SK-N-SH (cell line): Measurements from ENCODE around the gene APELA.

ENCODE experiments used
- CTCF ChIP-seq: fragments of 200-600 bp; sonication (generic); IDR thresholded peaks from 2 replicates; pipeline ENCODE4 v1.6.1; 2017; ENCODE audit warnings: antibody characterized with exemption, mild to moderate bottlenecking, moderate library complexity
- EP300 ChIP-seq, 2 experiments: IDR thresholded peaks; 2 replicates each; pipeline versions ENCODE4 v1.4.0 to v1.6.1; 2012; ENCODE audit warnings: borderline replicate concordance in 1 of 2, low read depth in 1 of 2, low read length in 1 of 2
- FOXJ3 ChIP-seq: sonication (generic); formaldehyde crosslinking; IDR thresholded peaks from 2 replicates; pipeline ENCODE4 v1.5.1; 2020; ENCODE audit warnings: mild to moderate bottlenecking, missing genetic modification reagents
- JUND ChIP-seq: IDR thresholded peaks from 2 replicates; pipeline ENCODE4 v1.4.0; 2012
- RAD21 ChIP-seq: IDR thresholded peaks from 2 replicates; pipeline ENCODE4 v1.6.1; 2012; ENCODE audit warnings: mild to moderate bottlenecking, low read length
- RCOR1 ChIP-seq: fragments of 150-350 bp; IDR thresholded peaks from 2 replicates; pipeline ENCODE4 v1.6.1; 2017; ENCODE audit warnings: antibody characterized with exemption, low read length
- RFX5 ChIP-seq: IDR thresholded peaks from 2 replicates; pipeline ENCODE4 v1.6.1; 2012; ENCODE audit warnings: mild to moderate bottlenecking, improper control_type of control experiment, low read length
- SIN3A ChIP-seq: IDR thresholded peaks from 2 replicates; pipeline ENCODE4 v1.6.1; 2012; ENCODE audit warnings: low read depth, mild to moderate bottlenecking, low read length, moderate library complexity, borderline replicate concordance
- SMC3 ChIP-seq: IDR thresholded peaks from 2 replicates; pipeline ENCODE4 v1.6.1; 2012; ENCODE audit warnings: low read depth, low read length, improper control_type of control experiment
- YY1 ChIP-seq: IDR thresholded peaks from 2 replicates; pipeline ENCODE4 v1.4.0; 2012; ENCODE audit warnings: low read depth, mild to moderate bottlenecking
- TF ChIP-seq, protein P1 (sequence below): IDR thresholded peaks from 2 replicates; pipeline ENCODE4 v1.6.1; 2012; ENCODE audit warnings: mild to moderate bottlenecking, low read depth, low read length, moderate library complexity
- TF ChIP-seq, protein P2 (sequence below): fragments of 150-350 bp; IDR thresholded peaks from 2 replicates; pipeline ENCODE4 v1.6.1; 2017; ENCODE audit warnings: antibody characterized with exemption, low read length, low read depth, borderline replicate concordance

DNA sequence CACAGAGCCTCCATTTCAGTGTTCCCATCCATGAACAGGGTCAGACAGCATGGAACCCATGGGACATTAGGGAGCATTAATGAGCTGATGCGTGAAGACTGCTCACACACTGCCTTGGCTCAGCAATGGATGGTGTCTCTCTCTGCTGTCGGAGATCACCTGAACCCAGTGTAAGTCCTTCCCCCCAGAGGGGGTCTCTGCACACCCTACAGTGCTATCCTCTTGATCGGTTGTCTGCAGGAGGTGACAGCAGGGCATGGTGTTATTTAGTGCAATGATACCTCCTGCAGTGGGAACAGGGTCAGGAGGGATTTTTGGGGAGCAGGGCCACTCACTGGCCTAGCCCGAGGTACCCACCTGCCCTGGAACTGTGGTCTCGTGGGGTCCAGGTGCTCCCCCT is 25.6 kb downstream of the APELA start:
- TF ChIP-seq CTCF (no peak), EP300 (IDR thresholded peaks at IDR 0.05; ENCODE audit: borderline replicate concordance in 1 of 2, low read depth in 1 of 2, low read length in 1 of 2) (no peak), SMC3 (no peak), JUND (no peak), RAD21 (no peak), FOXJ3 (CRISPR knock-in tag) (no peak), RFX5 (no peak), RCOR1 (no peak), SIN3A (no peak), YY1 (no peak)
- TF ChIP-seq, protein P1, sequence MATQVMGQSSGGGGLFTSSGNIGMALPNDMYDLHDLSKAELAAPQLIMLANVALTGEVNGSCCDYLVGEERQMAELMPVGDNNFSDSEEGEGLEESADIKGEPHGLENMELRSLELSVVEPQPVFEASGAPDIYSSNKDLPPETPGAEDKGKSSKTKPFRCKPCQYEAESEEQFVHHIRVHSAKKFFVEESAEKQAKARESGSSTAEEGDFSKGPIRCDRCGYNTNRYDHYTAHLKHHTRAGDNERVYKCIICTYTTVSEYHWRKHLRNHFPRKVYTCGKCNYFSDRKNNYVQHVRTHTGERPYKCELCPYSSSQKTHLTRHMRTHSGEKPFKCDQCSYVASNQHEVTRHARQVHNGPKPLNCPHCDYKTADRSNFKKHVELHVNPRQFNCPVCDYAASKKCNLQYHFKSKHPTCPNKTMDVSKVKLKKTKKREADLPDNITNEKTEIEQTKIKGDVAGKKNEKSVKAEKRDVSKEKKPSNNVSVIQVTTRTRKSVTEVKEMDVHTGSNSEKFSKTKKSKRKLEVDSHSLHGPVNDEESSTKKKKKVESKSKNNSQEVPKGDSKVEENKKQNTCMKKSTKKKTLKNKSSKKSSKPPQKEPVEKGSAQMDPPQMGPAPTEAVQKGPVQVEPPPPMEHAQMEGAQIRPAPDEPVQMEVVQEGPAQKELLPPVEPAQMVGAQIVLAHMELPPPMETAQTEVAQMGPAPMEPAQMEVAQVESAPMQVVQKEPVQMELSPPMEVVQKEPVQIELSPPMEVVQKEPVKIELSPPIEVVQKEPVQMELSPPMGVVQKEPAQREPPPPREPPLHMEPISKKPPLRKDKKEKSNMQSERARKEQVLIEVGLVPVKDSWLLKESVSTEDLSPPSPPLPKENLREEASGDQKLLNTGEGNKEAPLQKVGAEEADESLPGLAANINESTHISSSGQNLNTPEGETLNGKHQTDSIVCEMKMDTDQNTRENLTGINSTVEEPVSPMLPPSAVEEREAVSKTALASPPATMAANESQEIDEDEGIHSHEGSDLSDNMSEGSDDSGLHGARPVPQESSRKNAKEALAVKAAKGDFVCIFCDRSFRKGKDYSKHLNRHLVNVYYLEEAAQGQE, result no peak
- TF ChIP-seq, protein P2, sequence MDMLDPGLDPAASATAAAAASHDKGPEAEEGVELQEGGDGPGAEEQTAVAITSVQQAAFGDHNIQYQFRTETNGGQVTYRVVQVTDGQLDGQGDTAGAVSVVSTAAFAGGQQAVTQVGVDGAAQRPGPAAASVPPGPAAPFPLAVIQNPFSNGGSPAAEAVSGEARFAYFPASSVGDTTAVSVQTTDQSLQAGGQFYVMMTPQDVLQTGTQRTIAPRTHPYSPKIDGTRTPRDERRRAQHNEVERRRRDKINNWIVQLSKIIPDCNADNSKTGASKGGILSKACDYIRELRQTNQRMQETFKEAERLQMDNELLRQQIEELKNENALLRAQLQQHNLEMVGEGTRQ, result no peak
